Liver (tissue), 9 donors: ENCODE data around the gene TSPAN17. TPM values are rescaled to one million over a fixed set of nuclear protein-coding genes. Genes with fewer than 3 reads are reported as not detected.

ENCODE experiments used
- DNase-seq: peaks from one replicate; pipeline ENCODE4 v3.0.0-alpha.2; 2017; ENCODE audit warnings: low spot score
- H3K27ac ChIP-seq, 2 donors: one replicate each; pipeline ENCODE4 v1.7.0; 2013; ENCODE audit warnings: inconsistent platforms in 2 of 2, low read length in 2 of 2, control low read depth in 1 of 2, low read depth in 1 of 2, mild to moderate bottlenecking in 1 of 2
- H3K27me3 ChIP-seq, 4 donors: one replicate each; pipeline versions ENCODE4 v1.6.1 to v1.7.0; 2013; ENCODE audit warnings: low read length in 3 of 4, inconsistent platforms in 1 of 4, mild to moderate bottlenecking in 1 of 4, moderate library complexity in 1 of 4; ENCODE audit not compliant: control insufficient read depth in 4 of 4, insufficient read depth in 4 of 4
- H3K36me3 ChIP-seq, 4 donors: one replicate each; pipeline versions ENCODE4 v1.6.1 to v1.7.0; 2013; ENCODE audit warnings: low read length in 3 of 4, mild to moderate bottlenecking in 3 of 4, low read depth in 1 of 4, moderate library complexity in 1 of 4; ENCODE audit not compliant: control insufficient read depth in 4 of 4, insufficient read depth in 3 of 4
- H3K4me1 ChIP-seq, 4 donors: one replicate each; pipeline versions ENCODE4 v1.6.1 to v1.7.0; 2013; ENCODE audit warnings: low read length in 3 of 4, mild to moderate bottlenecking in 3 of 4, moderate library complexity in 1 of 4; ENCODE audit not compliant: control insufficient read depth in 4 of 4, insufficient read depth in 4 of 4
- H3K4me3 ChIP-seq, 3 donors: one replicate each; pipeline versions ENCODE4 v1.6.1 to v1.7.0; 2013; ENCODE audit warnings: low read length in 3 of 3, control low read depth in 1 of 3, low read depth in 1 of 3, mild to moderate bottlenecking in 1 of 3
- H3K9ac ChIP-seq, 2 donors: one replicate each; pipeline ENCODE4 v1.7.0; 2013; ENCODE audit warnings: low read length in 2 of 2, mild to moderate bottlenecking in 2 of 2, moderate library complexity in 2 of 2, control low read depth in 1 of 2, low read depth in 1 of 2
- H3K9me3 ChIP-seq, 4 donors: one replicate each; pipeline versions ENCODE4 v1.6.1 to v1.7.0; 2013; ENCODE audit warnings: low read length in 3 of 4; ENCODE audit not compliant: control insufficient read depth in 4 of 4
- CTCF ChIP-seq: fragments of 150-350 bp; IDR thresholded peaks from 2 replicates; pipeline ENCODE4 v1.5.1; 2017; ENCODE audit warnings: improper control_type of control experiment, low read depth, low read length; ENCODE audit not compliant: missing input control
- EGR1 ChIP-seq, 2 donors: IDR thresholded peaks; 2 replicates each; pipeline ENCODE4 v1.6.1; 2016 to 2018; ENCODE audit warnings: antibody characterized with exemption in 2 of 2, low read depth in 2 of 2
- FOXA1 ChIP-seq: IDR thresholded peaks from 2 replicates; pipeline ENCODE4 v1.6.1; 2016; ENCODE audit warnings: antibody characterized with exemption
- HNF4A ChIP-seq, 2 donors: conservative IDR thresholded peaks; 2 replicates each; pipeline ENCODE4 v1.6.1; 2016; ENCODE audit warnings: antibody characterized with exemption in 2 of 2, mild to moderate bottlenecking in 2 of 2
- HNF4G ChIP-seq: IDR thresholded peaks from 2 replicates; pipeline ENCODE4 v1.6.1; 2016; ENCODE audit warnings: antibody characterized with exemption
- JUND ChIP-seq, 2 donors: IDR thresholded peaks; 2 replicates each; pipeline ENCODE4 v1.6.1; 2016; ENCODE audit warnings: antibody characterized with exemption in 2 of 2
- MAX ChIP-seq: IDR thresholded peaks from 2 replicates; pipeline ENCODE4 v1.6.1; 2016; ENCODE audit warnings: antibody characterized with exemption
- RAD21 ChIP-seq, 2 donors: IDR thresholded peaks; 2 replicates each; pipeline ENCODE4 v1.6.1; 2016; ENCODE audit warnings: antibody characterized with exemption in 2 of 2, mild to moderate bottlenecking in 2 of 2
- REST ChIP-seq: IDR thresholded peaks from 2 replicates; pipeline ENCODE4 v1.6.1; 2016; ENCODE audit warnings: antibody characterized with exemption, mild to moderate bottlenecking
- RXRA ChIP-seq, 2 donors: IDR thresholded peaks; 2 replicates each; pipeline ENCODE4 v1.6.1; 2017 to 2018; ENCODE audit warnings: antibody characterized with exemption in 2 of 2, mild to moderate bottlenecking in 1 of 2
- SP1 ChIP-seq: IDR thresholded peaks from 2 replicates; pipeline ENCODE4 v1.6.1; 2018; ENCODE audit warnings: antibody characterized with exemption, mild to moderate bottlenecking
- TAF1 ChIP-seq: conservative IDR thresholded peaks from 2 replicates; pipeline ENCODE4 v1.6.1; 2016; ENCODE audit warnings: antibody characterized with exemption, mild to moderate bottlenecking
- YY1 ChIP-seq: IDR thresholded peaks from 2 replicates; pipeline ENCODE4 v1.6.1; 2016; ENCODE audit warnings: antibody characterized with exemption, mild to moderate bottlenecking
- ZBTB33 ChIP-seq: IDR thresholded peaks from 2 replicates; pipeline ENCODE4 v1.6.1; 2016; ENCODE audit warnings: antibody characterized with exemption
- WGBS: extraction: QIAGEN DNeasy Blood & Tissue Kit; methylation state at CpG from one replicate; pipeline ENCODE4 v1.1.7; 2013; 5-methylcytosine and 5-hydroxymethylcytosine counted together
- polyA plus RNA-seq, 2 donors: library from polyadenylated mRNA; stranded (reverse) in 1 of 2; unstranded in 1 of 2; fragments of 200-250 nt in 1 of 2; fragments of >200 nt in 1 of 2; fragmentation: Nextera tagmentation in 1 of 2; extraction: Ambion mirVana in 1 of 2; gene quantifications; one replicate each; pipeline versions ENCODE4 v1.2.1 to v1.2.3, GENCODE V29; 2013 to 2015
- total RNA-seq, 2 donors: library from RNA; depleted of rRNA; stranded (reverse); fragments of >200 nt; gene quantifications; one replicate each; pipeline ENCODE4 v1.2.3, GENCODE V29; 2014
- donor health status: healthy.
- donor health status: healthy.
- donor health status: healthy.
- donor health status: healthy.
- donor health status: healthy.

TSPAN17 gene
- total and polyA plus RNA-seq, 4 donors: 5.7 to 43.4 (median 16.2) TPM

- Histone ChIP-seq H3K4me1 (peaks cover 2 to 26% (median 20%) of the 10 kb centered on the region in 4 donors), H3K27ac (no peak overlapping the region), H3K9ac (no peak overlapping the region), H3K36me3 (no peaks in the 10 kb centered on the region), H3K27me3 (no peaks in the 10 kb centered on the region), H3K4me3 (no peak overlapping the region), H3K9me3 (no peaks in the 10 kb centered on the region)
- WGBS: 81% methylated on average over 4 of the region's 4 CpGs
- no peak for DNase-seq
- TF ChIP-seq MAX: no peak
- no peak for TF ChIP-seq RAD21 (IDR thresholded peaks at IDR 0.05)
- TF ChIP-seq HNF4G: no peak
These were observed 12.7 kb downstream of the TSPAN17 start for GRCh38 chr5:176659860-176660461.

GRCh38 chr5:176660530-176660859 is 13.2 kb downstream of the TSPAN17 start:
- WGBS: 10% methylated on average over 1 of the region's 1 CpG
- H3K36me3 ChIP-seq: no peaks in the 10 kb centered on the region

More at GRCh38 chr5:176660530-176660859, 13.2 kb downstream of the TSPAN17 start:
- Histone ChIP-seq H3K27me3 (no peaks in the 10 kb centered on the region), H3K4me1 (peaks cover 2 to 26% (median 20%) of the 10 kb centered on the region in 4 donors), H3K4me3 (no peak overlapping the region), H3K27ac (no peak overlapping the region), H3K9me3 (no peaks in the 10 kb centered on the region), H3K9ac (no peak overlapping the region)
- TF ChIP-seq RAD21 (IDR thresholded peaks at IDR 0.05) (no peak), RXRA (IDR thresholded peaks at IDR 0.05) (no peak), EGR1 (IDR thresholded peaks at IDR 0.05; ENCODE audit: low read depth in 2 of 2) (no peak), REST (no peak), CTCF (no peak), JUND (IDR thresholded peaks at IDR 0.05) (no peak), YY1 (no peak), MAX (no peak), HNF4A (conservative IDR thresholded peaks at IDR 0.05) (no peak), TAF1 (no peak), ZBTB33 (no peak), HNF4G (no peak), SP1 (no peak), FOXA1 (no peak)
- DNase-seq: no peak
